ENCODE measurements around the gene TSPAN8.
"Not testable (repeated sequence)": the region's sequence is repeated elsewhere in the genome, so short reads cannot be mapped to it uniquely, and the experiment has no call there.

The TSPAN8 gene

GRCh38 chr12:71157601-71158233, at the start of gene TSPAN8:
TSS of gene TSPAN8 (minus strand) at chr12:71157999. CDS start at chr12:71157678, 321 bp downstream.
- no peak for DNase-seq (ENCODE audit: extremely low read depth in 1 of 2, low read depth in 1 of 2)

GRCh38 chr12:71201136-71201679, 43.4 kb upstream of the TSPAN8 start:
- no peak for DNase-seq (ENCODE audit: extremely low read depth in 1 of 2, low read depth in 1 of 2)

DNA sequence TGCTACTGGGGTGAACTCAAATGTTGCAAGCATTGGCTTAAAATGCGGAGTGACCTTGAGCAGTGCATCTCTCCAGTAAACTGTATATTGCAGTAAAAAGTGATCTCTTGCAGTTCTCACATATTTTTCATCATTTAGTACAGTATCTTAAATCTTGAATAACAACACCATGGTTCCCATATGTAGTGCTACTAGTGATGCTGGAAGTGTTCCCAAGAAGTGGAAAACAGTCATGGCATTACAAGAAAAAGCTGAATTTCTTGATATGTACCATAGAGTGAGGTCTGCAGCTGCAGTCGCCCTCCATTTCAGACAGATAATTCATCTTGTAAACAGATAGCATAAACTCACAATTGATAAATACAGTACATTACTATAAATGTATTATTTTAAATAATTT, 42.9 kb upstream of the TSPAN8 start:
- no peak for DNase-seq (ENCODE audit: extremely low read depth in 1 of 2, low read depth in 1 of 2)

DNA sequence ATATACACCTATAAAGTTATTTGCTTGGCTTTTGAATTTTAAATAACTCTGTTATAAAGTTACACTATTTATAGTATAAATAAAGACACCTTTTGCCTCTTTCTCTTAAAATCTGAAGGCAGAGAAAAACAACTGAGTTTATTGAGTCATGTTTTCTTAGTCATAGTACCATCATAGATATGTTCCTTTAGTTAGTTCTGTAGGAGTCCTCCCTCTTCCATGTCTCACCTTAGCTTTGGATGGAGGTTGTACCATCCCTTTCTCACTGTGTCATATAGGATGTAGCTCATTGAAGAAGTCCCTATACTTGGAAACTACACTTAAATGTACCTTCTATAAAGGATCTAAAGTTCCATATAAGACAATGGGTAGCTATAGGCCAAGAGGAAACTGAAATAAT, 39.7 kb upstream of the TSPAN8 start:
- DNase-seq (ENCODE audit: extremely low read depth in 1 of 2, low read depth in 1 of 2), result no peak

DNA sequence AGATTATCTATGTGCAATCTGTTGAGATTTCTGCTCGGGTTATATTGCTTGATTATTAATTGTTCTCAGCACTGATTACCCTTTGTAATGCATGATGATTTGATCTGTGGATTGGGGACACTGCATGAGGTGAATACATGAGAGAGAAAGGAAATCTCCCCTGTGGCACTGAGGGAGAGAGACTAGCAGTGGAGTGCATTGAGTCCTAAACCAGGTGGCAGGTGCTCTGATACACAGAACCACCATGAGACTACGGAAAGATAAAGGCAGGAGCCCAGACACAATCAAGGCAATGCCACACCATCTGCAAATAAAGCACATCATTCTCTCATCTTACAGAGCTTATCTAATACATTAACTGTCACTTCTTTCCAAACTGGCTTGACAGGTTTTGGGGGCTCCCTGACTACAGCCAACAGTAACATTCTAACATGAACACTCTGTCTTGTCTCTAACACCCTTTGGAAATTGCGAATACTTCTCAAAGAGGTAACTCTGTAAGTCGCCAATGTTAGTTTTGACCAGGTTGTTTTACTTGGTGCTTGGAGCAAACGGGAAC, 37.6 kb upstream of the TSPAN8 start:
- no peak for DNase-seq (ENCODE audit: extremely low read depth in 1 of 2, low read depth in 1 of 2)

DNA sequence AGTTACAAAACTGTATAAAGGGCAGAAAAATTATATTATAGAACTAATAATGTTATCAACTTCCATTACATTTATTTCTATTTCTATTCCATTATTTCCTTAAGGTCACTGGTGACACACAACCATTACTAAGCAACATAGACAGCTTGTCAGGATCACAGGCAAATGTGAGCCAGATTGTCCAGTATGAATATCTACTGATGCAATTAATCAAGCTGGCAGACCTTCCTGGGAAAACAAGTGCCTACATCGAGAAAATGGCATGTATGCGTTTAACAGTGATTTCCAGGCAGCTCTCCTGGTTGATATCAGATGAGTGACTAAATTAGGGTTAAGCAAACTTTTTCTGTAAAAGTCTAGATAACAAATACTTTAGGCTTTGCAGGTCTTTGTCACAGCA, 36.9 kb upstream of the TSPAN8 start:
- DNase-seq (ENCODE audit: extremely low read depth in 1 of 2, low read depth in 1 of 2), result no peak

GRCh38 chr12:71193041-71193440, 35.2 kb upstream of the TSPAN8 start:
- DNase-seq (ENCODE audit: extremely low read depth in 1 of 2, low read depth in 1 of 2), result no peak

DNA sequence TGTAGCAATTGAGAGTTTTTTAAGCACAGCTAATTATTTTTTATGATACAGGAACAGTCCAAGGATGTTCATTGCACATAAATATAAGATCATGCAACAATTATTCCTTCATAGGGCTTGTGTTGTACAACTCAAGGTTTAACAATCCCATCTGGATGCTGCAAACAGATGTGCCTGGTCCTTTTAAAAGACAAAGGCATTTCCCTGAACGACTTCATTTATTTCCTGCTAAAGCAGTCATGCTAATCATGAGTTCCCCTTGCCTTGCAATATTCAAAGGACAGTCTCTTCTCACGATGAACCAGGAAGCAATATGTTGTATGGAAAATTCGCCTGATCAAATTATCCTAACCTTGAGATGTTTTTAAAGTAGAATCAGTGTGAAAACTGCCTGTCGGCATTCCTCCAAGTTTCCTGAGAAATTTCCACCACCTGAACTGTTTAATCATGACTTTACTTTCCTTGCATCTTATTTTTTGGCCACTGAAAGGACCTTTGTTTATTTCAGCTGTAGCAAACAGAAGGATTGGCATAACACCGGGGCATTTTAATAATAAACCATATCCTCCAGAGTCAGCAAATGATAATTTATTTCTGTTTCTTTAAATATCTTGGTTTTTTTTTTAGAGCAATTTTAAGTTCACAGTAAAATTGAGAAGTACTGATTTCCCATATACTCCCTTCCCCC, 33.9 kb upstream of the TSPAN8 start:
- no peak for DNase-seq (ENCODE audit: extremely low read depth in 1 of 2, low read depth in 1 of 2)

GRCh38 chr12:71190822-71191221, 33.0 kb upstream of the TSPAN8 start:
- DNase-seq (ENCODE audit: extremely low read depth in 1 of 2, low read depth in 1 of 2), result no peak

- no peak for DNase-seq (ENCODE audit: extremely low read depth in 1 of 2, low read depth in 1 of 2)
These were observed 29.6 kb upstream of the TSPAN8 start for GRCh38 chr12:71187379-71187778.

DNA sequence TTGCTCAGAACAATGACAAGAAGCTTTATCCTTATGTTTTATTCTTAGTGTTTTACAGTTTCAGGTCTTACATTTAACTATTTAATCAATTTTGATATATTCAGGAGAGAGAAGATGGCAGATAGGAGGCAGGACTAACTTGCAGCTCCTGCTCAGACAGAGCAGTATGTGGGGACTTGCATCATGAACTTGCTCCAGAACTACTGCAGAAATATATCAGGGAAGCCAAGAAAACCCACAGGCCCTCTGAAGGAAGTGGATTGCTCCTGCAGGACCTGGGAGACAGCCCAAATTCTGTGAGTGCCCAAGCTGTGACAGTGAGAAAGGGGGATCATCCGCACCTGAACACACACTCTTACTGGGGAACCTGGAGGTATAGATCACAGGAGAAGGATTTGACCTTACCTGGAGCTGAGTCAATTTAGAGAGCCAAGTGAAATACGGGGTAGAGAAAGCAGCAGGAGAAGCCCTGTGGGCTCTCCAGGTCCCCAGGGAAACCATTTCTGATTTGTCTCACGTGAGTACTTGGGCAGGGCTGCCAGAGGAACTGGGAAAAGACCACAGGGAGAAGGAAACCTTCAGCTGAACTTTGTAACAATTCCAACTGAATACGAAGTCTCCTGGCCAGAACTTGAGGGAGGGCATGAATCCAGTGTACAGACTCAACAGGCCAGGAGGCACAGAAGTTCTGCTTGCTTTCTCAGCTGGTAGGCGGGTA, 28.9 kb upstream of the TSPAN8 start:
- no peak for DNase-seq (ENCODE audit: extremely low read depth in 1 of 2, low read depth in 1 of 2)

- DNase-seq (ENCODE audit: extremely low read depth in 1 of 2, low read depth in 1 of 2), result no peak
These were observed 26.0 kb upstream of the TSPAN8 start for GRCh38 chr12:71183846-71184245.

DNA sequence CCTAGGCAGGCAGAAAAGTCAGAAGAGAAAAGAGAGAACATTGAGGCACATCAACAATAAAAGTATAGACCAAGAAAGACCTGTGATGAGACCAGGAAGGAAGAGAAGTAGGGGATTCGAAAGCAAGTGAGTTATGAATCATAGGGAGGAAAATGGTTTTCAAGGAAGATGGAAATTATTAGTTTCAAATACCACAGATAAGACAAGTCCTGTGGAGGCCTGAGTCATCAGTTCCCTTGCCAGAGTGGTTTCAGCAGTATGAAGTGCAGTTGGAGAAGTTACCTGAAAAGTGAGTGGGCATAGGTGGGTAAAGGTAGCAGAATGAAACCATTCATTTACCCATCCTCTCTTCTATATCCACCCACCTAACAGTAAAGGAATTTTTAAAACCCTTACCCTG, 25.2 kb upstream of the TSPAN8 start:
- no peak for DNase-seq (ENCODE audit: extremely low read depth in 1 of 2, low read depth in 1 of 2)

DNA sequence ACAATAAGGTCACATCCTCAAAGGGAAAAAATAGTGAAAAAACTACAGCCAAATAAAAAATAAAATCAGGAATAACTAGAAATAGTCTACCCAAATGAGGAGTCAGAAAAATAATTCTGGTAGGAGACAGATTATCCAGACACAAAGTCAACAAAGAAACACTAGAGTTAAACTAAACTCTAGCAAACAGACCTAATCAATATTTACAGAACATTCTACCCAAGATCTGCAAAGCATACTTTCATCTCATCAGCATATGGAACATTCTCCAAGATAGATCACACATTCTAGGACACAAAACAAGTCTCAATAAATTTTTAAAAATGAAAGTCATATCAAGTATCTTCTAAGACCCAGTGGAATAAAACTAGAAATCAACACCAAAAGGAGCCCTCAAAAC, 20.4 kb upstream of the TSPAN8 start:
- no peak for DNase-seq (ENCODE audit: extremely low read depth in 1 of 2, low read depth in 1 of 2)

- no peak for DNase-seq (ENCODE audit: extremely low read depth in 1 of 2, low read depth in 1 of 2)
These were observed 17.0 kb upstream of the TSPAN8 start for GRCh38 chr12:71174825-71175224.

GRCh38 chr12:71174146-71174545, 16.3 kb upstream of the TSPAN8 start:
- no peak for DNase-seq (ENCODE audit: extremely low read depth in 1 of 2, low read depth in 1 of 2)

DNA sequence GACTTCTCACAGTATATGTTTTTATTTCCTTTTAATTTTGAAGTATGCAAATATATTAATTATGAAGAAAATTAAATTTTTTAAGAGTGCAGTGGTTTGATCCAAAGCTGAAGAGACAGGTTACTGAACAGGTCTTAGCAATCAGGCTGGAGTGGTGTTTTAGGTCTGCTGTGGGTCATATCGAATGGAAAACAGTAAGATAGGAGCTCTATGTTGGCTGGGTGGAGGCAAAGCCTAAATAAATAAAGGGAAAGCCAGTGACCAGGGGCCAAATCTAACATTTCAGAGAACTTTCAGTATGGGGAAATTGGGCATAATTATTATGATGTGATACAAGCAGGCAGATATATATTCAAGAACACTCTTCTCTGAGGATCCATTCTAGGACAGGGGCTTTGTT, 12.7 kb upstream of the TSPAN8 start:
- no peak for DNase-seq (ENCODE audit: extremely low read depth in 1 of 2, low read depth in 1 of 2)

GRCh38 chr12:71169286-71169685, 11.5 kb upstream of the TSPAN8 start:
- no peak for DNase-seq (ENCODE audit: extremely low read depth in 1 of 2, low read depth in 1 of 2)

DNA sequence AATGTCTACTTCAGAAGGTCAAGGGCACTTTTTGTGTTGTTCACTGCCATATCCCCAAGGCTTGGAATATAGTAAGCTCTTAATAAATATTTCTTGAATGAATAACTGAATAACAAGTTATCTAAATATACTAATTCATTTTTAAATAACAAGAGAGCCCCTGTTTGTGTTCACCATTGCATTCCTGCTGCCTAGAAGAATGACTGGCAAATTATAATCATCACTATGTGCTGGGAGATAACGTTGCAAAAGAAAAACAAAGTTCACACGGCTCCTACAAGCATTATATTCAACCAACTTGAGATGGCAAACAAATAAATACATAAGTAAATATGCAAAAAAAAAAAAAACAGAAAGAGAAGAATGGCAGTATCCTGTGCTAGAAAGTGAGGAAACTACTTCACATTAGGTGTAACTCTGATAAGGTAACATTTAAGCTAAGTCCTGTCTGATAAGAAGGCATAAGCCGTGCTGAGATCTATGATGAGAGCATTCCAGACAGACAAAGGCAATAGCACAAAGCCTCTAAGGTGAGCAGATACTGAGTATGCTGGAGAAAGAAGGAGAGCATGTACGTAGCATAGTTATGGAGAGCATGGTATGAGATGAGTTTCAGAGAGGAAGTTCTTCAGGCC, 9.2 kb upstream of the TSPAN8 start:
- DNase-seq (ENCODE audit: extremely low read depth in 1 of 2, low read depth in 1 of 2), result no peak

DNA sequence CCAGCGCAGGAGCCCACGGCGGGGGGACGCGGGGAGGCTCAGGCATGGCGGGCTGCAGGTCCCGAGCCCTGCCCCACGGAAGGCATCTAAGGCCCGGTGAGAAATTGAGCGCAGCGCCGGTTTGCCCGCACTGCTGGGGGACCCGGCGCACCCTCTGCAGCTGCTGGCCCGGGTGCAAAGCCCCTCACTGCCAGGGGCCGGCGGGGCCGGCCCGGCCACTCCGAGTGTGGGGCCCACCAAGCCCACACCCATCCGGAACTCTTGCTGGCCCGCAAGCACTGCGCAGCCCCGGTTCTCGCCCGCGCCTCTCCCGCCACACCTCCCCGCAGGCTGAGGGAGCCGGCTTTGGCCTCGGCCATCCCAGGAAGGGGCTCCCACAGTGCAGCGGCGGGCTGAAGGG, 8.5 kb upstream of the TSPAN8 start:
- no peak for DNase-seq (ENCODE audit: extremely low read depth in 1 of 2, low read depth in 1 of 2)

GRCh38 chr12:71165780-71166179, 8.0 kb upstream of the TSPAN8 start:
- DNase-seq (ENCODE audit: extremely low read depth in 1 of 2, low read depth in 1 of 2), result not testable (repeated sequence)
